ENCODE results near the gene MEF2D.
A peak's percentile ranks its signal among the peaks of the same experiment; 100 is the strongest.

The MEF2D gene

GRCh38 chr1:156486421-156487344, 13.9 kb downstream of the MEF2D start:
- DNase-seq: no peak

- no peak for DNase-seq
Observed at GRCh38 chr1:156485984-156486383, 14.6 kb downstream of the MEF2D start.

GRCh38 chr1:156484480-156485058, 16.0 kb downstream of the MEF2D start:
- no peak for DNase-seq

GRCh38 chr1:156483397-156483796, 17.2 kb downstream of the MEF2D start:
- no peak for DNase-seq

GRCh38 chr1:156482276-156482675, 18.3 kb downstream of the MEF2D start:
- DNase-seq: no peak

- DNase-seq: no peak
Observed at GRCh38 chr1:156481527-156481926, 19.0 kb downstream of the MEF2D start.

- peak; percentile 66 for DNase-seq
Observed at GRCh38 chr1:156480411-156481192, 20.0 kb downstream of the MEF2D start.

- no peak for DNase-seq
Observed at GRCh38 chr1:156480016-156480370, 20.6 kb downstream of the MEF2D start.

GRCh38 chr1:156479093-156480015, 21.2 kb downstream of the MEF2D start:
- no peak for DNase-seq

GRCh38 chr1:156478250-156478627, 22.3 kb downstream of the MEF2D start:
- DNase-seq: no peak

- DNase-seq: no peak
Observed at GRCh38 chr1:156477526-156478249, 22.9 kb downstream of the MEF2D start.

GRCh38 chr1:156476501-156477298, 23.9 kb downstream of the MEF2D start:
- DNase-seq: peak; percentile 91

- peak; percentile 56 for DNase-seq
Observed at GRCh38 chr1:156475568-156476500, 24.7 kb downstream of the MEF2D start.

- no peak for DNase-seq
Observed at GRCh38 chr1:156474966-156475365, 25.6 kb downstream of the MEF2D start.

- no peak for DNase-seq
Observed at GRCh38 chr1:156471496-156472490, 28.8 kb downstream of the MEF2D start.

GRCh38 chr1:156470473-156470872, 30.1 kb downstream of the MEF2D start:
- DNase-seq: no peak

GRCh38 chr1:156468693-156469345, 31.8 kb downstream of the MEF2D start:
- DNase-seq: peak; percentile 38

GRCh38 chr1:156467906-156468305, 32.7 kb downstream of the MEF2D start:
- no peak for DNase-seq
